Esophagus squamous epithelium (tissue), 4 donors: ENCODE measurements around the gene ZNF79.

Source experiments
- CTCF ChIP-seq, 6 experiments: fragments of 450-650 bp in 4 of 6; fragments of 200-600 bp in 2 of 6; sonication (generic) in 2 of 6; IDR thresholded peaks; one replicate each; pipeline ENCODE4 v1.5.1; 2016 to 2019; ENCODE audit warnings: antibody characterized with exemption in 6 of 6, mild to moderate bottlenecking in 4 of 6, moderate library complexity in 4 of 6
- POLR2A ChIP-seq, 4 donors: fragments of 450-650 bp; IDR thresholded peaks; one replicate each; pipeline ENCODE4 v1.6.1; 2017; ENCODE audit warnings: antibody characterized with exemption in 4 of 4, mild to moderate bottlenecking in 4 of 4, moderate library complexity in 3 of 4

DNA sequence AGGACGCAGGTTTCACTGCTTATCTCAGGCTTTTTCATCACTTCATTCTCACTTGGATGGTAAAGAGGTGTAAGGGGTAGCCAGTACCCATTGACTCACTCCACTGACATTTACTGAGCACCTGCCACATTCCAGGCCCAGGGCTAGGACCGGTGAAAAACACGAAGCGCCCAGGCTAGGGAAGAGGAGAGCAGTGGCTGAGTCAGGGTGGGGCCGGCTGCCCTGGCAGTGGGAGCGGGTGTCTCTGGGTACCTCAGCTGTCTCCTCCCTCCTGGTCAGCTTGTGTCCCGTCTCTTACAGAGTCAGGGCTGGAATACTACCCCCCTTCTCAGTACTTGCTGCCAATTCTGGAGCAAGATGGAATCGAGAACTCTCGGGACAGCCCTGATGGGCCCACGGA, 49.3 kb downstream of the ZNF79 start:
- TF ChIP-seq CTCF (IDR thresholded peaks at IDR 0.05) = no peak
- no peak for TF ChIP-seq POLR2A (IDR thresholded peaks at IDR 0.05)
